NT2/D1 (cell line): ENCODE results near the gene COPB1.

Experiments used
- SUZ12 ChIP-seq: IDR thresholded peaks from 2 replicates; pipeline ENCODE4 v1.6.1; 2011; ENCODE audit not compliant: insufficient read length, insufficient read depth; ENCODE audit errors: extremely low read depth
- YY1 ChIP-seq: IDR thresholded peaks from 2 replicates; pipeline ENCODE4 v1.6.1; 2011; ENCODE audit not compliant: insufficient read length, insufficient read depth

GRCh38 chr11:14529321-14529720 lies 29.7 kb upstream of the COPB1 start:
- TF ChIP-seq YY1 (no peak), SUZ12 (no peak)
